Neural cell (in vitro differentiated cells): Measurements from ENCODE around the gene FOXK1. TPM values are rescaled to one million over a fixed set of nuclear protein-coding genes. Genes with fewer than 3 reads are reported as not detected.

Experiments
- H2AFZ ChIP-seq: fragments of 200-600, 300-800 bp; sonication (generic), shearing (Covaris generic); 2 replicates; pipeline ENCODE4 v1.6.0; 2014; ENCODE audit warnings: low read depth, mild to moderate bottlenecking, antibody characterized with exemption, low read length, moderate library complexity
- H3F3A ChIP-seq: fragments of 200-600 bp; shearing (Covaris generic); 2 replicates; pipeline ENCODE4 v1.6.1; 2016; ENCODE audit warnings: mild to moderate bottlenecking, moderate library complexity, mixed read lengths, antibody characterized with exemption, low read length; ENCODE audit not compliant: insufficient read depth, poor library complexity, severe bottlenecking
- H3K27ac ChIP-seq: fragments of 200-600, 300-800 bp; sonication (generic), shearing (Covaris generic); 2 replicates; pipeline ENCODE4 v1.5.1; 2014; ENCODE audit warnings: mild to moderate bottlenecking, low read length, moderate library complexity
- H3K27me3 ChIP-seq: fragments of 300-800, 200-600 bp; sonication (generic), shearing (Covaris generic); 2 replicates; pipeline ENCODE4 v1.6.0; 2014; ENCODE audit warnings: mild to moderate bottlenecking, low read depth, low read length, moderate library complexity; ENCODE audit not compliant: insufficient read depth
- H3K36me3 ChIP-seq: fragments of 300-800, 200-600 bp; sonication (generic), shearing (Covaris generic); 2 replicates; pipeline ENCODE4 v1.5.1; 2014; ENCODE audit warnings: mild to moderate bottlenecking, antibody characterized with exemption, low read length, moderate library complexity; ENCODE audit not compliant: insufficient read depth
- H3K4me2 ChIP-seq: fragments of 300-800, 200-600 bp; sonication (generic), shearing (Covaris generic); 2 replicates; pipeline ENCODE4 v1.6.0; 2014; ENCODE audit warnings: mild to moderate bottlenecking, low read length
- H3K4me3 ChIP-seq: fragments of 300-800, 200-600 bp; sonication (generic), shearing (Covaris generic); 2 replicates; pipeline ENCODE4 v1.5.1; 2014; ENCODE audit warnings: mild to moderate bottlenecking, low read length, moderate library complexity
- H3K79me2 ChIP-seq: fragments of 200-600 bp; shearing (Covaris generic); replicated peaks from 2 replicates; pipeline ENCODE4 v1.6.0; 2014; ENCODE audit warnings: mild to moderate bottlenecking, low read length, moderate library complexity; ENCODE audit not compliant: insufficient read depth
- H3K9ac ChIP-seq: fragments of 300-800, 200-600 bp; sonication (generic), shearing (Covaris generic); 2 replicates; pipeline ENCODE4 v1.6.1; 2016; ENCODE audit warnings: mild to moderate bottlenecking, low read length, mixed read lengths
- H3K9me2 ChIP-seq: fragments of 200-600 bp; shearing (Covaris generic); 2 replicates; pipeline ENCODE4 v1.6.1; 2016; ENCODE audit warnings: mild to moderate bottlenecking, low read length, mixed read lengths; ENCODE audit not compliant: insufficient read depth
- H3K9me3 ChIP-seq: fragments of 200-600, 300-800 bp; sonication (generic), shearing (Covaris generic); 2 replicates; pipeline ENCODE4 v1.6.1; 2016; ENCODE audit warnings: mild to moderate bottlenecking, mixed run types, low read length, moderate library complexity, mixed read lengths
- H4K20me1 ChIP-seq: fragments of 200-600 bp; shearing (Covaris generic); 2 replicates; pipeline ENCODE4 v1.6.1; 2016; ENCODE audit warnings: mild to moderate bottlenecking, mixed run types; ENCODE audit not compliant: insufficient read depth
- CTCF ChIP-seq: fragments of 450-650 bp; IDR thresholded peaks from 2 replicates; pipeline ENCODE4 v1.5.1; 2014; ENCODE audit warnings: antibody characterized with exemption, mild to moderate bottlenecking, moderate library complexity; ENCODE audit not compliant: poor library complexity, severe bottlenecking
- EP300 ChIP-seq: fragments of 450-650 bp; conservative IDR thresholded peaks from 2 replicates; pipeline ENCODE4 v1.6.1; 2014; ENCODE audit warnings: antibody characterized with exemption, mild to moderate bottlenecking, moderate library complexity; ENCODE audit not compliant: poor library complexity, severe bottlenecking
- EZH2 ChIP-seq: fragments of 200-600, 300-800 bp; shearing (Covaris generic), sonication (generic); IDR thresholded peaks from 2 replicates; pipeline ENCODE4 v1.6.1; 2014; ENCODE audit warnings: antibody characterized with exemption, low read length, borderline replicate concordance, mild to moderate bottlenecking; ENCODE audit not compliant: insufficient read depth, poor library complexity, severe bottlenecking
- MXI1 ChIP-seq: fragments of 450-650 bp; conservative IDR thresholded peaks from 2 replicates; pipeline ENCODE4 v1.6.1; 2014; ENCODE audit warnings: antibody characterized with exemption, mild to moderate bottlenecking; ENCODE audit not compliant: poor library complexity, severe bottlenecking
- POLR2AphosphoS5 ChIP-seq: IDR thresholded peaks from 2 replicates; pipeline ENCODE4 v1.6.1; 2012
- RAD21 ChIP-seq: fragments of 450-650 bp; conservative IDR thresholded peaks from 2 replicates; pipeline ENCODE4 v1.6.1; 2014; ENCODE audit warnings: antibody characterized with exemption, mild to moderate bottlenecking, moderate library complexity
- REST ChIP-seq: IDR thresholded peaks from 2 replicates; pipeline ENCODE4 v1.6.1; 2012; ENCODE audit warnings: borderline replicate concordance
- SMC3 ChIP-seq: fragments of 450-650 bp; conservative IDR thresholded peaks from 2 replicates; pipeline ENCODE4 v1.6.1; 2014; ENCODE audit warnings: antibody characterized with exemption, mild to moderate bottlenecking, moderate library complexity; ENCODE audit not compliant: poor library complexity
- TAF1 ChIP-seq: IDR thresholded peaks from 2 replicates; pipeline ENCODE4 v1.6.1; 2012; ENCODE audit warnings: low read depth
- polyA plus RNA-seq: library from polyadenylated mRNA; depleted of rRNA; stranded (reverse); fragments of >200 nt; gene quantifications from 2 replicates; pipeline ENCODE4 v1.2.3, GENCODE V29; 2014

FOXK1 gene
- polyA plus RNA-seq, 1 donor from 2014 or later: 7.4 TPM

GRCh38 chr7:4740796-4741195 lies 58.7 kb downstream of the FOXK1 start:
- no peaks in the 10 kb centered on the region for H3K27me3 ChIP-seq
- no peak overlapping the region for H2AFZ ChIP-seq
- no peaks in the 10 kb centered on the region for H3F3A ChIP-seq
- TF ChIP-seq EP300: no peak
- no peak for TF ChIP-seq EZH2
- no peak for TF ChIP-seq RAD21
- TF ChIP-seq SMC3: no peak
- TF ChIP-seq CTCF: no peak
- no peak for TF ChIP-seq MXI1
- no peak for TF ChIP-seq TAF1
- TF ChIP-seq REST: no peak
- TF ChIP-seq POLR2AphosphoS5: no peak
- H3K4me3 ChIP-seq: no peak overlapping the region
- H3K36me3 ChIP-seq: no peaks in the 10 kb centered on the region
- H3K4me2 ChIP-seq: no peak overlapping the region
- H3K9me2 ChIP-seq: no peaks in the 10 kb centered on the region
- H4K20me1 ChIP-seq: no peaks in the 10 kb centered on the region
- no peak overlapping the region for H3K27ac ChIP-seq
- H3K79me2 ChIP-seq: no peaks in the 10 kb centered on the region
- no peaks in the 10 kb centered on the region for H3K9me3 ChIP-seq
- H3K9ac ChIP-seq: no peak overlapping the region

- H3K4me3 ChIP-seq: no peak overlapping the region
- H4K20me1 ChIP-seq: no peaks in the 10 kb centered on the region
- H3K27me3 ChIP-seq: no peaks in the 10 kb centered on the region
- TF ChIP-seq TAF1: no peak
- no peak for TF ChIP-seq EZH2
- no peak for TF ChIP-seq SMC3
- no peak for TF ChIP-seq RAD21
- no peak for TF ChIP-seq CTCF
- TF ChIP-seq MXI1: no peak
- TF ChIP-seq REST: no peak
- TF ChIP-seq EP300: no peak
- TF ChIP-seq POLR2AphosphoS5: no peak
- H3F3A ChIP-seq: no peaks in the 10 kb centered on the region
- no peak overlapping the region for H2AFZ ChIP-seq
- H3K9ac ChIP-seq: no peak overlapping the region
- no peaks in the 10 kb centered on the region for H3K79me2 ChIP-seq
- H3K27ac ChIP-seq: no peak overlapping the region
- no peak overlapping the region for H3K4me2 ChIP-seq
- H3K9me2 ChIP-seq: no peaks in the 10 kb centered on the region
- H3K36me3 ChIP-seq: no peaks in the 10 kb centered on the region
- no peaks in the 10 kb centered on the region for H3K9me3 ChIP-seq
These were observed 60.0 kb downstream of the FOXK1 start for GRCh38 chr7:4742051-4742573.
